ENCODE measurements around the gene ABCD3. TPM values are rescaled to one million over a fixed set of nuclear protein-coding genes. Genes with fewer than 3 reads are reported as not detected.

The ABCD3 gene
- total and polyA plus RNA-seq, 2 of the 8 experiments (the other 6 are each of a cell fraction or from before 2014, with no cell fraction given) = 6.6 to 29.4 TPM

DNA sequence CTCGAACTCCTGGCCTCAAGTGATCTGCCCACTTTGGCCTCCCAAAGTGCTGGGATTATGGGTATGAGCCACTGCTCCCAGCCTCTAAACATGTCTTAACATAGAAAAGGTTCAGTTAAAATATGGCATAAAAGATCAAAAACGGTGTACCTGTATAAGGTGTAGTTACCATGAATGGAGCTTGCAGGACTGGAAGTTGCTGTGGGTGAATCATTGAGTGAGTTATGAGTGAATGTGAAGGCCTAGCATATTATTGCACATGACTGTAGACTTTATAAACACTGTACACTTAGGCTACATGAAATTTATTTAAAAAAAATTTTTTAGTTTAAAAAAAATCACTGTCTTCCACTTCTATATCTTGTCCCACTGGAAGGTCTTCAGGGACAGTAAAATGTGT is 15.7 kb downstream of the ABCD3 start:
- no peak overlapping the region for H2AFZ ChIP-seq (ENCODE audit: low read length)
- H3K79me2 ChIP-seq (ENCODE audit: control insufficient read depth in 1 of 2, insufficient read depth in 2 of 2, low read length in 2 of 2) = peaks cover 0 to 38% of the 10 kb centered on the region in 2 experiments; a peak in 2 of 4 replicates
- H2BK120ac ChIP-seq (replicated peaks; ENCODE audit: low read depth, low read length) = no peak overlapping the region
- TF ChIP-seq, protein P1, sequence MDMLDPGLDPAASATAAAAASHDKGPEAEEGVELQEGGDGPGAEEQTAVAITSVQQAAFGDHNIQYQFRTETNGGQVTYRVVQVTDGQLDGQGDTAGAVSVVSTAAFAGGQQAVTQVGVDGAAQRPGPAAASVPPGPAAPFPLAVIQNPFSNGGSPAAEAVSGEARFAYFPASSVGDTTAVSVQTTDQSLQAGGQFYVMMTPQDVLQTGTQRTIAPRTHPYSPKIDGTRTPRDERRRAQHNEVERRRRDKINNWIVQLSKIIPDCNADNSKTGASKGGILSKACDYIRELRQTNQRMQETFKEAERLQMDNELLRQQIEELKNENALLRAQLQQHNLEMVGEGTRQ (IDR thresholded peaks at IDR 0.05; ENCODE audit: low read length) = no peak
- TF ChIP-seq SP4 (IDR thresholded peaks at IDR 0.05; ENCODE audit: low read length) (no peak), FOSL1 (IDR thresholded peaks at IDR 0.05; ENCODE audit: insufficient read depth, low read depth, low read length) (no peak)
- no peak overlapping the region for H3K14ac ChIP-seq (ENCODE audit: insufficient read length)
- H3K23ac ChIP-seq (ENCODE audit: insufficient read length) = no peak overlapping the region
- no peak overlapping the region for H3K4ac ChIP-seq (replicated peaks; ENCODE audit: insufficient read length, low read depth, low read length)
- H3K56ac ChIP-seq (replicated peaks; ENCODE audit: insufficient read length, low read depth, low read length) = no peak overlapping the region
- no peak overlapping the region for H2BK5ac ChIP-seq (ENCODE audit: low read depth, low read length)
- no peaks in the 10 kb centered on the region for H3K27me3 ChIP-seq (replicated peaks in 1 of 4; ENCODE audit: control insufficient read depth in 3 of 4, extremely low read depth in 1 of 4, insufficient read depth in 3 of 4, low read length in 3 of 4)
- H4K20me1 ChIP-seq (replicated peaks in 1 of 2; ENCODE audit: control insufficient read depth in 1 of 2, insufficient read depth in 2 of 2, low read length in 2 of 2) = no peaks in the 10 kb centered on the region
- H3K27ac ChIP-seq (ENCODE audit: low read depth, low read length) = no peak overlapping the region
- FAIRE-seq (no peak), DNase-seq (ENCODE audit: low read depth in 1 of 2, low spot score in 2 of 2) (no peak)
- 84% methylated on average over 2 of the region's 2 CpGs; no CpG with 5 or more reads in 1 of the 2 experiments for WGBS, 2 experiments (ENCODE audit: extremely low coverage in 1 of 2, insufficient coverage in 1 of 2, insufficient read length in 1 of 2, insufficient replicate concordance in 2 of 2, low coverage in 1 of 2, low lambda C conversion rate in 2 of 2, missing lambda C conversion rate in 1 of 2)
- no peak overlapping the region for H3K4me2 ChIP-seq (ENCODE audit: insufficient read depth in 1 of 2, low read depth in 2 of 2, low read length in 2 of 2)
- ChIA-PET CTCF (ENCODE audit: partially characterized antibody) (interaction anchor here (1.0 to 1.4 kb wide), 2 partner anchors 10 to 372 kb away, joined by 3 to 4 read pairs; no protein-coding TSS in a partner anchor), POLR2A (ENCODE audit: partially characterized antibody) (no interaction called here)
- no peak overlapping the region for H2AK5ac ChIP-seq (ENCODE audit: low read depth, low read length)
- H3K79me1 ChIP-seq (ENCODE audit: low read depth, low read length) = no peaks in the 10 kb centered on the region; the same call in 1 of the 2 replicates
- H3K23me2 ChIP-seq (ENCODE audit: low read depth, low read length) = no peaks in the 10 kb centered on the region
- H4K91ac ChIP-seq (replicated peaks; ENCODE audit: insufficient read length, low read length) = no peak overlapping the region
- no peak overlapping the region for H4K5ac ChIP-seq (ENCODE audit: insufficient read length, low read depth, low read length)
- H3K18ac ChIP-seq (ENCODE audit: extremely low read depth, low read length) = no peak overlapping the region
- H2BK20ac ChIP-seq (ENCODE audit: low read length) = no peak overlapping the region
- peaks cover 4% of the 10 kb centered on the region in 2 experiments; a peak in 1 of 4 replicates for H3K9me3 ChIP-seq (ENCODE audit: insufficient read depth in 2 of 2, low read depth in 1 of 2, low read length in 1 of 2)
- no peak overlapping the region for H3K9ac ChIP-seq (replicated peaks in 1 of 4; ENCODE audit: extremely low read depth in 1 of 4, low read depth in 3 of 4, low read length in 3 of 4)
- no peak overlapping the region for H2BK15ac ChIP-seq (ENCODE audit: low read length)
- H2BK12ac ChIP-seq (ENCODE audit: low read depth, low read length) = no peak overlapping the region
- no peak overlapping the region for H4K8ac ChIP-seq (ENCODE audit: extremely low read depth, insufficient read depth, low read length)
- no peaks in the 10 kb centered on the region for H3K36me3 ChIP-seq (ENCODE audit: control insufficient read depth in 2 of 4, insufficient read depth in 4 of 4, low read length in 3 of 4)
- no peaks in the 10 kb centered on the region for H3K4me1 ChIP-seq (replicated peaks in 1 of 4; ENCODE audit: control insufficient read depth in 3 of 4, insufficient read depth in 4 of 4, low read length in 3 of 4)
- no peak overlapping the region for H3K4me3 ChIP-seq (ENCODE audit: extremely low read depth in 1 of 4, insufficient read depth in 2 of 4, low read depth in 3 of 4, low read length in 4 of 4)
